ENCODE measurements around the gene PLEKHH1. TPM values are rescaled to one million over a fixed set of nuclear protein-coding genes. Genes with fewer than 3 reads are reported as not detected.

The PLEKHH1 gene
- 0.97 TPM in 1 of 2 replicates, not detected in the other for total RNA-seq (2014; rRNA removed; shearing (Covaris generic))

DNA sequence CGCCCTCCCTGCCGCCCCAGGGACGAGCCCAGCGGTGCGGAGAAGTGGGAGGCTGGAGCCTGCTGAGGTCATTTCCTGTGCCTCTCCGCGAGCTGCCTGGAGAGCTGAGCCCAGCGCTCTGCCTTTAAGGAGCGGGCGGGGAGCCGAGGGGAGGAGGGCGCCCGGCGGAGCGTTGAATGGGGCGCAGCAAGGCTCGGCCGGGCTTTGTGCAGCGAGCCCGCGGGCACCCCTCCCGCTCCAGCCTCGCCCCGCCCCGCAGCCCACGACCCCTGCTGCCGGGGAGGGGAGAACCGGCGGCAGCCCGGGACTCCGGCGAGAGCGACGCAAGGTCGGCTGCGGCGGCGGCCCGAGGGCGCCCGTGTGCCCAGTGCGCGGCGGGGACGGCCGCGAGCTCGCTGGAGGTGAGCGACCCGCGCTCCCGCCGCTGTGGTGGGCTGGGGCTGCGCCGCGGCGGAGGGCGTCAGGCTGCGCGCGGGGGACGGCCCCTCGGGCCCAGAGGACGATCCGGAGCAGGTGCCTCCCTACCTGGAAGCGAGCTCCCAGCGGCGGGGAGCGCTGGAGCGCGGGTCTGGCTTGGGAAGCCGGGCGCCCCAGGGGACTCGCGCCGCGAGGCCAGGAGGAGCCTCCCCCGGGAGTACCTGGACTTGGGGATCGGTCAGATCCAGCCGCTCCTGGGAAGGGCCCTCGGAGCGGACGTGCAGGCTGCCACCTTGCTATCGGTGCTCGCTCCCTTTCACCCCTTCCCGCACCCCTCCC lies at the start of gene PLEKHH1:
Gene PLEKHH1 (plus strand): TSS at position 293 of the 756 bp plus-strand sequence. CDS start 8,578 bp downstream, outside the sequence.
- Histone ChIP-seq H3K9me3 (replicated peaks) (no peaks in the 10 kb centered on the region), H3K27ac (no peak within 1 kb of the TSS), H3K27me3 (replicated peaks) (peaks cover 22% of the 10 kb centered on the region), H3K4me1 (replicated peaks) (peaks cover 9% of the 10 kb centered on the region), H3K36me3 (no peaks in the 10 kb centered on the region), H3K4me3 (peak within 1 kb of the TSS; percentile 56)
- DNase-seq (ENCODE audit: low read depth in 1 of 2, low spot score in 2 of 2), result peak; percentile 43 to 62

- no peak overlapping the region for H3K4me3 ChIP-seq
- no peaks in the 10 kb centered on the region for H3K27me3 ChIP-seq (replicated peaks)
- peaks cover 9% of the 10 kb centered on the region for H3K4me1 ChIP-seq (replicated peaks)
- H3K9me3 ChIP-seq (replicated peaks), result no peaks in the 10 kb centered on the region
- H3K36me3 ChIP-seq, result no peaks in the 10 kb centered on the region
- H3K27ac ChIP-seq, result no peak overlapping the region
- DNase-seq (ENCODE audit: low read depth in 1 of 2, low spot score in 2 of 2), result no peak
Measured at GRCh38 chr14:67483579-67484285, 49.4 kb upstream of the PLEKHH1 start.

DNA sequence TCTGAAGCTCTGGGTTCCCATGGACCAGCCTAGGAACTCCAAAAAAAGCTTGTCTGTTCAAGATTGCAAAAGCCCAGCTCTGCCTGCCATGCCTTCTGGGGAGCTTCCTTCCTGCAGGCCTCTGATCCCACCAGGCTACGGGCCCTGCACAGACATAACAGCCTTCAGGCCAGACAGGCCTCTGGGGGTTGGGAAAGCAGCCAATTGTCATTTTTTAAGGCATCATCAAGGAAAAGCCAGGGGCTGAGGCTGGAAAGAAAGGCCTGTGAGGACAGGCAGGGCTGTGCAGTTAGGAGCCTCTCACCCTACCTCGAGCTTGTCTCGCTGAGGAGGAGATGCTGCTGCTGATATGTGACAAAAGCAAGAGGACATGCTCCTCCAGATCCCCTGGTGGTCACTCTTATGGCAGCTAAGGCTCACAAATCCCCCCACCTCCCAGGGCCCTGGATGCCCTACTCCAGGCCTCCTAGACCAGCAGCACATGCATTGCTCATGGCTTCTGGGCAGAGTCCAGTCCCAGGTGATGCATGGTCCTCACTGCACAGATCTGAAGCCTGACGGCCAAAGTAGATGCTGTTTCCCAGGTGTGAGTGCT lies 47.5 kb upstream of the PLEKHH1 start:
- no peak for DNase-seq (ENCODE audit: low read depth in 1 of 2, low spot score in 2 of 2)
- Histone ChIP-seq H3K4me3 (no peak overlapping the region), H3K9me3 (replicated peaks) (no peaks in the 10 kb centered on the region), H3K27me3 (replicated peaks) (no peaks in the 10 kb centered on the region), H3K36me3 (no peaks in the 10 kb centered on the region), H3K4me1 (replicated peaks) (peaks cover 12% of the 10 kb centered on the region), H3K27ac (no peak overlapping the region)

DNA sequence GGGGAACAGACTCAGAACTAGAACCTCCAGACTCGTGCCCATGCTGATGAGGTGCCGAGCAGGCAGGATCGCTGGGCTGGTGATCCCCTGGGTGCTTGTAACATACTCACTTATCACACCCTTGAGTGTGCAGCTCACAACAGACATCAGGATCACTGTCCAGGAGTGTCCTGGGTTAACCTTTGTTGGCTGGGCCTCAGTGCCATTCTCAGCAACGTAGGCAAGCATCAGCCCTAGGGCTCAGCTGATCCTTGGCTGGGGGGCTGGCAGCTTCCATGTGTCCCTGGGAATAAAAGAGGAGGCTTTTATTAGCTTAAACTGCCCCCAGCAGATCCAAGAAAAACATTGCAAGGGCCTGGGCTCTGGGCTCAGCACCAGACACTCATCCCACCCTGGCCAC lies 46.2 kb upstream of the PLEKHH1 start:
- H3K4me1 ChIP-seq (replicated peaks), result peaks cover 12% of the 10 kb centered on the region
- H3K4me3 ChIP-seq, result no peak overlapping the region
- H3K36me3 ChIP-seq, result no peaks in the 10 kb centered on the region
- no peaks in the 10 kb centered on the region for H3K27me3 ChIP-seq (replicated peaks)
- no peak for DNase-seq (ENCODE audit: low read depth in 1 of 2, low spot score in 2 of 2)
- no peaks in the 10 kb centered on the region for H3K9me3 ChIP-seq (replicated peaks)
- H3K27ac ChIP-seq, result no peak overlapping the region

DNA sequence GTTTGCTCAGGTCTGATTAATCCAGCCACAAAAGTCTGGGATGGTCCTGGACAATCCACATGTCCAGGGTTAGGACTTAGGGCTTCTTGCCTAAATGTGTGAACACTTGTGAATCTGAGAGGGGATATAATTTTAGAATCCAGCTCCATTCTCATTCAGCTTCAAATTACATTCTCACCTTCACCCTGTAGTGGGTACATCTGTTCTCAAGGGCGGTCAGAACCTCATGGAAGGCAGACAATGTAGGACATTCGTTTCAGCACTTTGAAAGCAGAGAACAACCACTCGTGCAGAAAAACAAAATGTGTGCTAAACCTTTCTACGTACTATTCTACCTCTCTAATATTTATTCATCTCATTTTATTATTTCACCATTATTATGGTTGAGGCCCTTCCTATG lies 45.8 kb upstream of the PLEKHH1 start:
- Histone ChIP-seq H3K4me3 (no peak overlapping the region), H3K27me3 (replicated peaks) (no peaks in the 10 kb centered on the region), H3K4me1 (replicated peaks) (peaks cover 12% of the 10 kb centered on the region), H3K27ac (no peak overlapping the region), H3K9me3 (replicated peaks) (no peaks in the 10 kb centered on the region), H3K36me3 (no peaks in the 10 kb centered on the region)
- no peak for DNase-seq (ENCODE audit: low read depth in 1 of 2, low spot score in 2 of 2)

GRCh38 chr14:67487937-67488893 lies 44.9 kb upstream of the PLEKHH1 start, which contains the start of gene TMEM229B:
Gene TMEM229B (minus strand): TSS chr14:67488721. CDS start chr14:67473923, 14,798 bp downstream.
- H3K27ac ChIP-seq, result peak within 1 kb of the TSS; percentile 37
- DNase-seq (ENCODE audit: low read depth in 1 of 2, low spot score in 2 of 2), result peak in 1 of 2 experiments; percentile 47
- H3K27me3 ChIP-seq (replicated peaks), result no peaks in the 10 kb centered on the region
- H3K4me3 ChIP-seq, result peak within 1 kb of the TSS; percentile 39
- H3K9me3 ChIP-seq (replicated peaks), result no peaks in the 10 kb centered on the region
- no peaks in the 10 kb centered on the region for H3K36me3 ChIP-seq
- H3K4me1 ChIP-seq (replicated peaks), result peaks cover 12% of the 10 kb centered on the region

GRCh38 chr14:67490196-67490595 lies 42.9 kb upstream of the PLEKHH1 start:
- Histone ChIP-seq H3K4me1 (replicated peaks) (peaks cover 12% of the 10 kb centered on the region), H3K27ac (no peak overlapping the region)
- DNase-seq (ENCODE audit: low read depth in 1 of 2, low spot score in 2 of 2), result no peak

DNA sequence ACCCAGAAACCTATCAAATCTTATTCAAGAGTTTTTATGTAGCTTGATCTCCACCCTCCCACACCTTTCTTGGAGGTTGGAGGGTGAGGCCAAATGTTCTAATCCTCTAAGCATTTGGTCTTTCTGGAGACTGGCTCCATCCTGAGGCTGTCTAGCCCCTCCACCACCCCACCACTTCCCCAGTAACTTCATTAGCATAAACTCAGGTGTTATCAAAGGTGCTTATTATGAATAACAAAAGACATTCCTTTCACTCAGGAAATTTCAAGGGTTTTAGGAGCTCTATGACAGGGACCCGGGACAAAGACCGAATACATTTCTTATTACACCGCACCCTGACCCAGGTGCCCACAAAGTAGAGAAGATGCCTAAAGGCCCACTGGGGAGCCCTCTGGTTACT lies 41.8 kb upstream of the PLEKHH1 start:
- Histone ChIP-seq H3K27me3 (replicated peaks) (no peaks in the 10 kb centered on the region), H3K27ac (no peak overlapping the region), H3K4me1 (replicated peaks) (peaks cover 12% of the 10 kb centered on the region), H3K4me3 (no peak overlapping the region), H3K36me3 (no peaks in the 10 kb centered on the region), H3K9me3 (replicated peaks) (no peaks in the 10 kb centered on the region)
- no peak for DNase-seq (ENCODE audit: low read depth in 1 of 2, low spot score in 2 of 2)

More at GRCh38 chr14:67490196-67490595, 42.9 kb upstream of the PLEKHH1 start:
- Histone ChIP-seq H3K36me3 (no peaks in the 10 kb centered on the region), H3K4me3 (no peak overlapping the region), H3K27me3 (replicated peaks) (no peaks in the 10 kb centered on the region), H3K9me3 (replicated peaks) (no peaks in the 10 kb centered on the region)

DNA sequence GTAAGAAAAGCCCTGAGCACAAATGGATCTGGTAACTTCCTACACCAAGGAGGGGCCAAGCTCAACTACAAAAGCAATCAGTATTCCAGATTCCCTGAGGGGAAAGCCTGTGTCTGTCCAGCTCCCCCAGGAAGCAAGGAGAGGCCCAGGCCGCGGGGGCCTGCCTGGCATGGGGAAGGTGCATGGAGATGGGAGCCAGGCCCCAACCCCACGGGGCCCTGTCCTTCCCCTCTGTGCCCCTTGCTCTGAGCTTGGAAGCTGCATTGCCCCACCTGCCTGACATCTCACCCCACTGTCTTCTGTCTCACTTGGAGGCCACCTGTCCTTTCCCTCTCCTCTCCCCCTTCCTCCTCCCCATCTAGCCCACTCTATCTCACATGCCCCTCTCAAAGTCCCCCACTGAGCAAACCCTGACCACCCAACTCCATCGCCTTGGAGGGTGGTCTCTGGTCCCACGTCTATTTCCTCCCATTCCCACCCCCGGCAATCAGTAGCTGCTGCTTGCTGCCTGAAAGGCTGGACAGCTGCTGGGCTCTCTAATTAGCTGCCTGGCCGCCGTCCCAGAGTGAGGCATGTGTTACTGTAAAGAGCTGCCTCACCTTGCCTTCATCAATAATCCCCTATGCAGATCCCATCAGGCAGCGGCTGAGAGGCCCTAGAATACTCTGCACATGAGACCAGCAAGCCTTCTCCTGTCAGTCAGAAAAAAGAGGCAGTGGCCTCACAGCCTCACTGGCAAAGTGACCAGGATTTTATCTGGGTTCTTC lies 41.2 kb upstream of the PLEKHH1 start:
- Histone ChIP-seq H3K27me3 (replicated peaks) (no peaks in the 10 kb centered on the region), H3K4me1 (replicated peaks) (peaks cover 12% of the 10 kb centered on the region), H3K9me3 (replicated peaks) (no peaks in the 10 kb centered on the region), H3K27ac (no peak overlapping the region), H3K36me3 (no peaks in the 10 kb centered on the region), H3K4me3 (no peak overlapping the region)
- no peak for DNase-seq (ENCODE audit: low read depth in 1 of 2, low spot score in 2 of 2)

DNA sequence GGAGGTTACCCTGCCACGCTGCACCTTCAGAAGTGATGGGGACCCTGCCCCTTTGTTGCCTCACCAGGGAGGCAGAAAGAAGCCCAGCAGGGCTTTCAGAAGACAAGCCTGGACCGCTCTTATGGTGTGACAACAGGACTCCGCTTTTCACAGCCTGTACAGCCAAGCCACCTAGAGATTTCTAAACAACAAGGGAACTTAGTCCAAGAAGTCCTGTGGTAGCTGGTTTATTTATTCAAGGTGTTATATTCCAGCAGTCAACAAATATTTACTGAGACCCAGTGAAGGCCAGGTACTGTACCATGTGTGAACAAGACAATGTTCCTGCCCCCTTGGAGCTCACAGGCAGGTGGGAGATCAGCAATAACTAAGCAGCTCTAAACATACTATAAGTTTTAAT lies 40.6 kb upstream of the PLEKHH1 start:
- no peaks in the 10 kb centered on the region for H3K36me3 ChIP-seq
- H3K9me3 ChIP-seq (replicated peaks), result no peaks in the 10 kb centered on the region
- H3K27ac ChIP-seq, result no peak overlapping the region
- no peak for DNase-seq (ENCODE audit: low read depth in 1 of 2, low spot score in 2 of 2)
- H3K4me3 ChIP-seq, result no peak overlapping the region
- peaks cover 12% of the 10 kb centered on the region for H3K4me1 ChIP-seq (replicated peaks)
- no peaks in the 10 kb centered on the region for H3K27me3 ChIP-seq (replicated peaks)

- no peak for DNase-seq (ENCODE audit: low read depth in 1 of 2, low spot score in 2 of 2)
- H3K4me3 ChIP-seq, result no peak overlapping the region
- no peaks in the 10 kb centered on the region for H3K27me3 ChIP-seq (replicated peaks)
- H3K27ac ChIP-seq, result no peak overlapping the region
- H3K9me3 ChIP-seq (replicated peaks), result no peaks in the 10 kb centered on the region
- H3K4me1 ChIP-seq (replicated peaks), result peaks cover 8% of the 10 kb centered on the region
- H3K36me3 ChIP-seq, result no peaks in the 10 kb centered on the region
Measured at GRCh38 chr14:67493092-67493717, 39.9 kb upstream of the PLEKHH1 start.

GRCh38 chr14:67495827-67496226 lies 37.3 kb upstream of the PLEKHH1 start:
- Histone ChIP-seq H3K36me3 (no peaks in the 10 kb centered on the region), H3K27me3 (replicated peaks) (no peaks in the 10 kb centered on the region), H3K9me3 (replicated peaks) (no peaks in the 10 kb centered on the region), H3K27ac (no peak overlapping the region), H3K4me1 (replicated peaks) (no peaks in the 10 kb centered on the region), H3K4me3 (no peak overlapping the region)
- DNase-seq (ENCODE audit: low read depth in 1 of 2, low spot score in 2 of 2), result no peak

All from SJSA1 (cell line).